ENCODE results near the gene KLRF1. TPM values are rescaled to one million over a fixed set of nuclear protein-coding genes. Genes with fewer than 3 reads are reported as not detected.
"Not testable (repeated sequence)": the region's sequence is repeated elsewhere in the genome, so short reads cannot be mapped to it uniquely, and the experiment has no call there.

Gene KLRF1
- total RNA-seq, 1 donor from 2014 or later = not detected

GRCh38 chr12:9870286-9870866, 43.1 kb downstream of the KLRF1 start:
- no peak overlapping the region for H2AFZ ChIP-seq (ENCODE audit: low read depth, low read length)
- DNase-seq (ENCODE audit: low read depth) (no peak), FAIRE-seq (peak; percentile 9)
- Mint-ChIP-seq H3K36me3 (ENCODE audit: low read depth, unreplicated experiment) (no peaks in the 10 kb centered on the region), H3K4me1 (ENCODE audit: low read depth, unreplicated experiment) (peaks cover 4% of the 10 kb centered on the region), H3K27me3 (ENCODE audit: low read depth, unreplicated experiment) (no peaks in the 10 kb centered on the region), H3K27ac (ENCODE audit: unreplicated experiment) (no peak overlapping the region), H3K9me3 (ENCODE audit: unreplicated experiment) (no peaks in the 10 kb centered on the region), H3K4me3 (ENCODE audit: unreplicated experiment) (no peak overlapping the region)
- H3K27me3 ChIP-seq (ENCODE audit: insufficient read depth, low read length) = no peaks in the 10 kb centered on the region
- H3K4me1 ChIP-seq (ENCODE audit: insufficient read depth, low read length) = no peaks in the 10 kb centered on the region
- no peaks in the 10 kb centered on the region for H3K79me2 ChIP-seq (ENCODE audit: insufficient read depth, low read length)
- H4K20me1 ChIP-seq (ENCODE audit: insufficient read depth, low read length) = no peaks in the 10 kb centered on the region
- no peaks in the 10 kb centered on the region for H3K9me3 ChIP-seq (ENCODE audit: insufficient read depth, low read depth, low read length)
- H3K9ac ChIP-seq (ENCODE audit: low read length) = peak overlapping the region; percentile 74
- peak overlapping the region; percentile 83 for H3K4me2 ChIP-seq (ENCODE audit: low read length)
- TF ChIP-seq CTCF (IDR thresholded peaks at IDR 0.05; ENCODE audit: insufficient read depth, low read depth, low read length) (no peak), EZH2 (IDR thresholded peaks at IDR 0.05; ENCODE audit: insufficient read depth, low read length) (no peak)
- no peak overlapping the region for H3K4me3 ChIP-seq (ENCODE audit: insufficient read depth, low read depth, low read length)
- H3K27ac ChIP-seq (ENCODE audit: low read depth, low read length) = no peak overlapping the region
- H3K36me3 ChIP-seq (ENCODE audit: insufficient read depth, low read length) = no peaks in the 10 kb centered on the region

GRCh38 chr12:9872162-9872561, 44.9 kb downstream of the KLRF1 start:
- Mint-ChIP-seq H3K9me3 (ENCODE audit: unreplicated experiment) (no peaks in the 10 kb centered on the region), H3K4me3 (ENCODE audit: unreplicated experiment) (no peak overlapping the region), H3K27ac (ENCODE audit: unreplicated experiment) (no peak overlapping the region), H3K4me1 (ENCODE audit: low read depth, unreplicated experiment) (peaks cover 4% of the 10 kb centered on the region), H3K27me3 (ENCODE audit: low read depth, unreplicated experiment) (no peaks in the 10 kb centered on the region), H3K36me3 (ENCODE audit: low read depth, unreplicated experiment) (no peaks in the 10 kb centered on the region)
- no peak for TF ChIP-seq EZH2 (IDR thresholded peaks at IDR 0.05; ENCODE audit: insufficient read depth, low read length)
- TF ChIP-seq CTCF (IDR thresholded peaks at IDR 0.05; ENCODE audit: insufficient read depth, low read depth, low read length) = no peak
- no peaks in the 10 kb centered on the region for H3K4me1 ChIP-seq (ENCODE audit: insufficient read depth, low read length)
- no peaks in the 10 kb centered on the region for H4K20me1 ChIP-seq (ENCODE audit: insufficient read depth, low read length)
- DNase-seq (ENCODE audit: low read depth) = no peak
- no peaks in the 10 kb centered on the region for H3K27me3 ChIP-seq (ENCODE audit: insufficient read depth, low read length)
- no peak overlapping the region for H2AFZ ChIP-seq (ENCODE audit: low read depth, low read length)
- no peak overlapping the region for H3K9ac ChIP-seq (ENCODE audit: low read length)
- H3K4me2 ChIP-seq (ENCODE audit: low read length) = no peak overlapping the region
- no peak overlapping the region for H3K4me3 ChIP-seq (ENCODE audit: insufficient read depth, low read depth, low read length)
- no peaks in the 10 kb centered on the region for H3K79me2 ChIP-seq (ENCODE audit: insufficient read depth, low read length)
- H3K9me3 ChIP-seq (ENCODE audit: insufficient read depth, low read depth, low read length) = no peaks in the 10 kb centered on the region
- H3K27ac ChIP-seq (ENCODE audit: low read depth, low read length) = no peak overlapping the region
- no peak for FAIRE-seq
- H3K36me3 ChIP-seq (ENCODE audit: insufficient read depth, low read length) = no peaks in the 10 kb centered on the region

- FAIRE-seq (no peak), DNase-seq (ENCODE audit: low read depth) (no peak)
- H3K36me3 Mint-ChIP-seq (ENCODE audit: low read depth, unreplicated experiment) = no peaks in the 10 kb centered on the region
- no peaks in the 10 kb centered on the region for H3K36me3 ChIP-seq (ENCODE audit: insufficient read depth, low read length)
- no peaks in the 10 kb centered on the region for H3K27me3 Mint-ChIP-seq (ENCODE audit: low read depth, unreplicated experiment)
- no peak overlapping the region for H3K4me2 ChIP-seq (ENCODE audit: low read length)
- no peak overlapping the region for H3K9ac ChIP-seq (ENCODE audit: low read length)
- no peaks in the 10 kb centered on the region for H3K79me2 ChIP-seq (ENCODE audit: insufficient read depth, low read length)
- H3K9me3 ChIP-seq (ENCODE audit: insufficient read depth, low read depth, low read length) = no peaks in the 10 kb centered on the region
- no peaks in the 10 kb centered on the region for H3K27me3 ChIP-seq (ENCODE audit: insufficient read depth, low read length)
- no peak overlapping the region for H3K27ac Mint-ChIP-seq (ENCODE audit: unreplicated experiment)
- no peaks in the 10 kb centered on the region for H3K9me3 Mint-ChIP-seq (ENCODE audit: unreplicated experiment)
- H2AFZ ChIP-seq (ENCODE audit: low read depth, low read length) = no peak overlapping the region
- no peak overlapping the region for H3K4me3 ChIP-seq (ENCODE audit: insufficient read depth, low read depth, low read length)
- peaks cover 4% of the 10 kb centered on the region for H3K4me1 Mint-ChIP-seq (ENCODE audit: low read depth, unreplicated experiment)
- no peaks in the 10 kb centered on the region for H3K4me1 ChIP-seq (ENCODE audit: insufficient read depth, low read length)
- no peak overlapping the region for H3K4me3 Mint-ChIP-seq (ENCODE audit: unreplicated experiment)
- H3K27ac ChIP-seq (ENCODE audit: low read depth, low read length) = no peak overlapping the region
- H4K20me1 ChIP-seq (ENCODE audit: insufficient read depth, low read length) = no peaks in the 10 kb centered on the region
- TF ChIP-seq EZH2 (IDR thresholded peaks at IDR 0.05; ENCODE audit: insufficient read depth, low read length) (no peak), CTCF (IDR thresholded peaks at IDR 0.05; ENCODE audit: insufficient read depth, low read depth, low read length) (no peak)
Measured at GRCh38 chr12:9872742-9873141, 45.5 kb downstream of the KLRF1 start.

- H4K20me1 ChIP-seq (ENCODE audit: insufficient read depth, low read length); H3K27ac ChIP-seq (ENCODE audit: low read depth, low read length); H3K27me3 Mint-ChIP-seq (ENCODE audit: low read depth, unreplicated experiment); H2AFZ ChIP-seq (ENCODE audit: low read depth, low read length); H3K36me3 ChIP-seq (ENCODE audit: insufficient read depth, low read length); H3K27me3 ChIP-seq (ENCODE audit: insufficient read depth, low read length); DNase-seq (ENCODE audit: low read depth); H3K9me3 Mint-ChIP-seq (ENCODE audit: unreplicated experiment); H3K4me3 Mint-ChIP-seq (ENCODE audit: unreplicated experiment); H3K9ac ChIP-seq (ENCODE audit: low read length); FAIRE-seq; H3K4me2 ChIP-seq (ENCODE audit: low read length); H3K79me2 ChIP-seq (ENCODE audit: insufficient read depth, low read length); H3K4me1 Mint-ChIP-seq (ENCODE audit: low read depth, unreplicated experiment); H3K9me3 ChIP-seq (ENCODE audit: insufficient read depth, low read depth, low read length); H3K4me3 ChIP-seq (ENCODE audit: insufficient read depth, low read depth, low read length); H3K36me3 Mint-ChIP-seq (ENCODE audit: low read depth, unreplicated experiment); H3K27ac Mint-ChIP-seq (ENCODE audit: unreplicated experiment); H3K4me1 ChIP-seq (ENCODE audit: insufficient read depth, low read length): not testable (repeated sequence)
Measured at GRCh38 chr12:9876120-9876519, 48.8 kb downstream of the KLRF1 start.
